Hematopoietic multipotent progenitor cell treated with erythropoietin and hydrocortisone succinate and interleukin-3 and kit ligand, for 17 days (in vitro differentiated cells): ENCODE measurements around the gene ZFR2.

Experiments
- DNase-seq: peaks from one replicate; pipeline ENCODE4 v3.0.0-alpha.2; 2015; ENCODE audit warnings: low spot score

Gene ZFR2

DNA sequence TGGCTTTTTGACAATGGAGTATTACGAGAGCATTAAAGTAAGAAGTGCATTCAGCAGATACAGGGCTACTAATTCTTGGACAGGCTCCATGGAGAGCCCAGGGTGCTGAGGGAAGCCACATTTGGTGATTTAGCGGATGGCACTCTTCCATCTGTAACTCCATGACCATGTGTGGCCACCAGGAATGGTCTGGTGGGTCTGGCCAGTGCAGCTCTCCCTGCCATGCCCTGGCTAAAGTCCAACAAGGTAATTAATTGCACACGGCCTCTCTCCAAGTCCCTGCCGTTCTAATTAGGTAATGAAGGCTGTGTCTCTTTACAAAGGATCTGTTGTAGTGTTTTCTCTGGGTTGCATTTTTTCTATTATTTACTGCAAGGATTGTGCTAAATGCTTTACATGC, 4.3 kb upstream of the ZFR2 start:
- DNase-seq: no peak

DNA sequence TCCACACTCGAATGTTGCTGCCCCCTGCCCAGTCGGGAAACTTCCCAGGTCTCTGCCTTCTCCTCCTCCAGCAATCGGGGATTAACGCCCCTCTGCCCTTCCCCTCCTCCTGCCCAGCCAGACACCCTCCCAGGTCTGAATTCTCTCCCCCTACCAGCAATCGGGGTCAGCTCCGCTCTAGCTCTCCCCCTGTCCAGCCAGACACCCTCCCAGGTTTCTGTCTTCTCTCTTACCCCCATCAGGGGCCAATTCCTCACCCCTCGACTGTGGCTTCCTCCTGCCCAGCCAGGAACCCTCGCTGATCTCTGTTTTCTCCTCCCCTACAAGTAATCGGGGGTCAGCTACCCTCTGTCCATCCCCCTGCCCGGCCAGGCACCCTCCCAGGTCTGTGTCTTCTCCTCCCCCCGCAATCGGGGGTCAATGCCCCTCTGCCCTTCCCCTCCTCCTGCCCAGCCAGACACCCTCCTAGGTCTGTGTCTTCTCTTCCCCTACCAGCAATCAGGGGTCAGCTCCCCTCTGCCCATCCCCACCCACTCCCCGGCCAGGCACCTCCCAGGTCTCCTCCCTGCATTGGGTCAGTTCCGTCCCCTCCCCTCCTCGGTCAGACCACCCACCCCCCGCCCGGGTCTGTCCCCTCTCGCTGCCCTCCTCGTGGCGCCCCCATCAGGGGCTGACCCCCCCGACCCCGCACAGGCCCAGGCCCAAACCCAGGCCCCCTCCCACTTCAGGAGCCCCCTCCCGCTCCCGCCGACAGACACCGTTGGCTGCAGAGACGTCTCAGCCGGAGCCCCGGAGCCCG, 668 bp downstream of the ZFR2 start:
- DNase-seq: no peak

DNA sequence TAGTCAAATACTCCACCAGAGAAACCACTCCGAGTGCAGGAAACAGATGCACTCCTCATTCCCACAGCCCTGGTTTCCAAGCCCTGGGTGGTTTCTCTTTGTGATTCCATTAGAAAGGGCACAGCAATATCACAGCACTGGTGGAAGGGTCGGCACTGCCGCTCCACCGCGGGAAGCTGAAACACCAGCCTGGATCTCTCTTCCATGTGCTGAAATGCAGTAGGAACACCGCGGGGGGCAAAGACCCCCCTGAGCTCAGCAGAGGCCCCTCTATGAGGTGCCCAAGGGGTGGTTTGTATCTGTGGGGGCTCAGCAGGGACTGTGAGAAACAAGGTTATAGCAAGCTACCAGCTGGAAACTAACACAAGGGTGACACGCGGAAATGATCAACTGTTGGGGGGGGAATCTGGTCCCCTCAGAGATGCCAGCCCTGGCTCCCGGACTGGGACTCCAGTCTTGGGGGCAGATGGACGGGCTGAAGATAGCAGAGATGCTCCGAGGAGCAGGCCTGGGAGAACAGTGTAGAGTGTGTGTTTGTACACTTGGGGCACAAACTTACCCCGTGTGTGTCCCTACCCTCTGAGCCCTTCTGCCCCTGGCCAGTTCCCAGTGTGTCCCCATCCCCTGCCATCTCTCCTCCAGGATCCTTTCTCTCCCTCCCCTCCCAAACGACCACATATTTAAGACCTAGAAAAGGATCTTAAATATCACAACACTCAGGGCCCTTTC, 1.8 kb downstream of the ZFR2 start:
- no peak for DNase-seq

DNA sequence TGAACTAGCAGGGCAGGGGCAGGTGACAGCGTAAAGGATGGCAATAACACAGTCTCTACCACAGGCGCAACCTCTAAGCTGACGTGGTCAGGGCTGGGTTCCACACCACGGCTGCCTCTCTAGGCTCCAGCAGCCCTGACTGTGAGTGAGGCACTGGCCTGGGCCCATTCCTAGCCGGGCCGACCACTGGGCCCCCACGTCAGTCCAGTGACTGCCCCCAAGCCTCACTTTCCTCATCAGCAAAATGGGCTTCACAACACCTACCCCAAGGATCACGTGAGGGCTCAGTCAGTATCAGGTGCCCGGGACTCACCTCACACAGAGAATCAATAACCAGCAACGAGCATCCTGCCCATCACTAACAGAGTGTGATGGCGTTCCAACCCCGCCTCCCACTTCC, 5.2 kb downstream of the ZFR2 start:
- no peak for DNase-seq

DNA sequence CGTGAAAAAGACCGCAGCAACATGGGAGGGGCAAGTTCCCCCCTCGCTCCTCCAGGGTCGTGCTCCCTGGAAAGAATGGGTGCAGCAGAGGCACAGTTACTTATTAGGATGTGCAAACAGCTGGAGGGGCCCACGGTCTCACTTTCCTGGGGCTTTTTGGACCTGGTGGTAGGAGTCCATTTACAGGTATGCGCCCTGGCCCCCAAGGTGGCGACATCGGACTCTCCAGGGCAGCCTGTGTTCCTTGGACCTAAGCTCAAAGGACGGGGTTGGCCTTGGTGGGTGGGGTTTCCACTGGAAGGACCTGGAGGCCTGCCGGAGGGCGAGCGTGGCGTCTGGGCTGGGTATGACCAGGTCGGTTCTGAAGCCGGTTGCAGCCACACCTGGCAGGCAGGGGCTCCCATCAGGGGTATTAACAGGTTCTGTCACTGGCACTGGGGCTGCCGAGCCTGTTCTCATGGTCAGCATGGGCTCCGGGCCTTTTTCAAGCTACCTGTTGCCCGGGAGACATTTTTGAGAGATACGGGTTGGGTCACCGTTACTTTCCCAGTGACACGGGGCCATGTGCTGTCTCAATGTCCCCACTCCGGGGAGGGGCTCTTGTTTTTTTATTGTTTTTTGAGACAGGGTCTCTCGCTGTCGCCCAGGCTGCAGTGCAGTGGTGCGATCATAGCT, 5.9 kb downstream of the ZFR2 start:
- no peak for DNase-seq

DNA sequence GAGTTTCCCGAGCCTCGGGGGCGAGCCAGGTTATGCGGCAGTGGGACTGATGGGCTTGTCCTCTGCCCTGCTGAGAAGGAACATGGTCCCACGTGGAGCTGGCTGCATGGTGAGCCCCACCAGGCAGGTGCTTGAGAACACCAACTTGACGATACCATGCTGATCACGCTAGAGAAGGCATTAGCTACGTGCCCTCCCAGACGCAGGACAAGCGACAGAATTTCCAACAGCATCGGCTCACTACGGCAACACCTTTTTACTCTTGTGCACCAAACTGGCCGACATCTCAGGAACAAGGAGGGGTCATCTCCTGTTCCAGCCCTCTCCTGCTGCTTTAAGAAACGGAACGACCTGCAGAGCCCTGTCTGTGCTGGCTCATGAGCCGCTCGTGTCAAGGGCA, 8.3 kb downstream of the ZFR2 start:
- no peak for DNase-seq

DNA sequence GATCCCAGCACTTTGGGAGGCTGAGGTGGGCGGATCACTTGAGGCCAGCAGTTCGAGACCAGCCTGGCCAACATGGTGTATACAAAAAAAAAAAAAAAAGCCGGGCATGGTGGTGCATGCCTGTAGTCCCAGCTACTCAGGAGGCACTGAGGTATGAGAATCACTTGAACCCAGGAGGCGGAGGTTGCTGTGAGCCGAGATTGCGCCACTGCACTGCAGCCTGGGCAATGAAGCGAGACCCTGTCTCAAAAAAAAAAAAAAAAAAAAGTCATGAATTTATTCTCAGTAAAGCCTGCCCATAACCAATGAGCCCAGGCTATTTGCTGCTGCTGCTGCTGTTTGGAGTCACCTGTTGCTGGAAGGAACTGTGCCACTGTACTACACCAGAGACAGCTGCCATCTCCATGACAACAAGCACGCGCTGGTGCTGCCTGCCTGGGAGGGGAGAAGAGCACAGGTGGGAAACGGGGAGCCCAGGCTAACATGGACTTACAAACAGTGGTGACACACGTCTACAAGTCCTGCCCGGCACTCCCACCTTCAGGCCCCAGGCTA, 11.3 kb downstream of the ZFR2 start:
- DNase-seq: no peak

DNA sequence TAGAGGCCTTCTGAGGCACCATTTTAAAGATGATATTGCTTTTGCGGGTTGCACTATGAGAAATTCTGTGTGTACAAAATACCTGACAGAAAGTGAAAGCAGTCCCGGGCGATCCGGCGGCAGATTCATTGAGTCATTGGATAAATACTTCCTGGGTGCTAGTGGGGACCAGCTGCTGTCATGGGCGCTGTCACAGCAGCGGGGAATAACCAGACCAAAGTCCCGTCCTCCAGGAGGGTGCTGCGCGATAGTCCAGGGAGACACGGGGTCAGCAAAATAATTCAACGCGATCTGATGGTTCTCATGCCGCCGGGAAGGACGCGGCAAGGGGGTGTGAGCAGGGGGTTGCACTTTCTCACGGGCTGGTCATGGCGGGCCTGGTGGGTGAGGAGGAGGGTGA, 13.5 kb downstream of the ZFR2 start:
- no peak for DNase-seq

DNA sequence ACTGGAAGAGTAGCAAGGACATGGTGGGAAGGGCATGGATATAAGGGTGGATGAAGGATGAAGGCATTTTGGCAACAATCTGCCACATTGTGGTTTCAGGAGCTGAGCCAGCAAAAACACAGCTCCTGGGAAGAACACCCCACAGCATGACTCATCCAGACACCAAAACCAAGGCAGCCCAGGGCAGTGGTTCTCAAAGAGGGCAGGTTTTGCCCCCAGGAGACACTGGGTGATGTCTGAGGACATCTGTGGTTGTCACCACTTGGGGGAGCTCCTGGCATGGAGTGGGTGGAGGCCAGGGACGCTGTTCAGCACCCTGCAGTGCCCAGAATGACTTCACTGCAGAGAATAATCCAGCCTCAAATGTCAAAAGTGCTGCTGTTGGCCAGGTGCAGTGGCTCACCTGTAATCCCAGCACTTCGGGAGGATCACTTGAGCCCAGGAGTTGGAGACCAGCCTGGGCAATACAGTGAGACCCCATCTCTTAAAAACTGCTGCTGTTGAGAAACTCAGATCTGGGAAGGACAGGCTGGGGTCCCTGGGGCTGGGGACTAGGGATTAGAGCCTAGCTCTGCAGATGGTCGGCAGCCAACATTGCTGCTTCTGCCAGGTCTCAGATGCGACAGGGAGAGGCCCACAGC, 16.1 kb downstream of the ZFR2 start:
- DNase-seq: peak; percentile 8

DNA sequence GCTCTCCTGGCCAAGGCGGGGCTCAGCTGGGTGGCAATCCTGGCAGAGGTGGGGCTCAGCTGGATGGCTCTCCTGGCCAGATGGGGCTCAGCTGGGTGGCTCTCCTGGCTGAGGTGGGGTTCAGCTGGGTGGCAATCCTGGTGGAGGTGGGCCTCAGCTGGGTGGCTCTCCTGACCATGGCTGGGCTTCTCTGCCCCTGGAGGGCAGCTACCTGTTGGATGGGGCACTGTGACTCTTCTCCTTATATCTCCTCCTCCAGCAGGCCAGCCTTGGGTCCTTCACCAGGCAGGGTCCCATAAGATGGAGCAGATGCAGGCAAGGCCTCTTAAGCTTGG, 16.7 kb downstream of the ZFR2 start:
- DNase-seq: no peak

DNA sequence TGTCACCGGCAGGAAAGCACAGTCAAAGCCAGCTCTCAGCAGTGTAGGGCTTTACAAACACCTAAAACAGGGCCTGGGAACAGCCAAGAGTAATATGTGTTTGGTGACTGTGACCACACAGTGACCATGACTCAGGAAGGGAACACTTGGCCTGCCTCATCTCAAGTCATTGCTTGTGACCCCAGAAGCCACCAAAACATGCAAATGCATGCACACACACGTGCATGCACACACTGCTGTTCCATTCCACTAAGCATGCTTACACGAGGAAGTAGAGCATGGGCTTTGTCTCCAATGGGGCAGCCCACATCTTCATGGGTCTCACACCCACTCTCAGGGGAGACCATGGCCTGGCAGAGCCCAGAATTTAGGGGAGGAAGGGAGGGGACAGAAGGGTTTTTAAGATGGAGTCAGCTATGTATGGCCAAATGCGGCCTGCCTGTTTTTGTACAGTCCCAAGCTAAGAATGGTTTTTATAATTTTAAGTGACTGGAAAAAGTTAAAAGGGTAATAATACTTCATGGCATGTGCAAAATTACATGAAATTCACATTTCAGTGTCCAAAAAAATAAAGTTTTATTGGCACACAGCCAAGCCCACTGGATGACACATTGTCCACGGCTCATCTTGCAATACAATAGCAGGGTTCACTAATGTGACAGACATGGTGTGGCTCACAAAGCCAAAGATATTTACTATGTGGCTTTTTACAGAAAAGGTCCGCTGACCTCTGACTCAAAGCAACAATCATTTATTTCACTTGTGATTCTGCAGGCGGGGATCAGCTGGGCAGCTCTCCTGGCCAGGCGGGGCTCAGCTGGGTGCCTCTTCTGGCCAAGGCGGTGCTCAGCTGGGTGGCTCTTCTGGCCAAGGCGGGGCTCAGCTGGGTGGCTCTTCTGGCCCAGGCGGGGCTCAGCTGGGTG, 17.3 kb downstream of the ZFR2 start:
- no peak for DNase-seq

DNA sequence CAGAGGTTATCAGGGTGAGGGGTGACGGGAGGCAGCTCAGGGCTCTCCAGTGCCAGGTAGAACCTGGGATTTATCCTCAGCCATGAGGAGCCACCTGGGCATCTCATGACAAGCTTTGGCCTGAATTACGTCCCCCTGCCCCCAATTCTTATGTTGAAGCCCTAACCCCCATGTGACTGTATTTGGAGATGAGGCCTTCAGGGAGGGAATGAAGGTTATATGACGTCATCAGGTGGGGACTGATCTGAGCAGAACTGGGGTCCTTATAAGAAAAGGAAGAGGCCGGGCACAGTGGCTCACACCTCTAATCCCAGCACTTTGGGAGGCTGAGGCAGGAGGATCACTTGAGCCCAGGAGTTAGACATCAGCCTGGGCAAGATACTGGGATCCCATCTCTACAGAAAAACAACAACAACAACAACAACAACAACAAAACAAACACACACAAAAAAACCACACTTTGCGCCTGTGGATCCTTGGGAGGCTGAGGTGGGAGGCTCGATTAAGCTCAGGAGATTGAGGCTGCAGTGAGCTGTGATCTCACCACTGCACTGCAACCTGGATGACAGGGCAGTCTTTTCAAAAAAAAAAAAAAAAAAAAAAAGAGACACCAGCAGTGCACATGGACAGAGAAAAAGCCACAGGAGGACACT, 18.4 kb downstream of the ZFR2 start:
- DNase-seq: no peak

DNA sequence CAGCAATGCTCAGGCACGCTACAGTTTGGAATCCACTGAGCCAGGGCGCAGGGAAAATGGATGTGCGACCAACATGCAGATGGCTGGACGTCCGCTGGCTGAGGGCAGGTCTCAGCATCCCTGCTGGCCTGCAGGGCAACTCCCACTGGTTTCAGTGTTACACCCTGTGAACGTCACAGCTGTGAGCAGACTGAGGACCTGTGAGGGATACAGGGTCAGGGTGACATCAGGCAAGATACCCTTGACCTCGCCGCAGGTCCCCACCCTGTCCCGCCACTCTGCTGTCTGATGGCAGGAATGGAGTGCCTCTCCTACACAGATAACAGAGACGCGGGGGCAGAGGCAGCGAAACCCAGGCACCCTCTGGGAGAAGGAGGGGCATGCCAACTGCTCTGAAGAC, 19.1 kb downstream of the ZFR2 start:
- no peak for DNase-seq

DNA sequence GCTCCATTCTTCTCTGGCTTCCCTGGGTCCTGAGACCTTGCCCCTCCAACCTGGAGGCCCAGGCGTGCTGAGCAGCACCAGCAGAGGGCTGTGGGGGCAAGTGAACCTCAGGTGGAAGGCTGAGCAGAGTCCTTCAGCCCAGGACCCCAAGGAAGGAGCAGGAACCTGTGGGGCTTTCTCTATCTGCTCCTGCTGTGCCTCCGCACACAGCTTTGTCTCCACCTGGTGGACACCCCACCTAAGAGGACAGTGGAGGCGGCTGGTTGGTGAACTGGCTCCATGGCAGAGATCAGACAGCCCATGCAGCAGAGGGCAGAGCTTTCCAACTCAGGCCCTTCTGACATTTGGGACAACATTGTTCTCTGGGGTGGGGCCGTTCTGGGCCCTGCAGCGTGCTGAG, 19.7 kb downstream of the ZFR2 start:
- no peak for DNase-seq

DNA sequence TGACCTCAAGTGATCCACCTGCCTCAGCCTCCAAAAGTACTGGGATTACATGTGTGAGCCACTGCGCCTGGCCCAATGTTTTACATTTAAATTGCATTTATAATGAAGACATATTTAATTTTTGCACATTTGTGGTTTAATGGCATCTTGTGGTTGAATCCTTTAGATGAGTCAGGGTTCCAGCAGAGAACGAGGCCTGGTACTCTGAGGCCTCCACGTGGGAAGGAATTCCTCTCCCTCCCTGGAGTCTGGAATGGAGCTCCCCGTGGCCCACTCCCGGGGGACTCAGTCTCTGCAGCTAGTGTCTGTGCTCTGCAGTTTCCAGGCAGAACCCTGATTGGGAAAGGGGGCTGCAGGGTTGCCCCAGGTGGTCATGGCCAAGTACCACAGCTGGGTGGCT, 24.2 kb downstream of the ZFR2 start:
- no peak for DNase-seq

DNA sequence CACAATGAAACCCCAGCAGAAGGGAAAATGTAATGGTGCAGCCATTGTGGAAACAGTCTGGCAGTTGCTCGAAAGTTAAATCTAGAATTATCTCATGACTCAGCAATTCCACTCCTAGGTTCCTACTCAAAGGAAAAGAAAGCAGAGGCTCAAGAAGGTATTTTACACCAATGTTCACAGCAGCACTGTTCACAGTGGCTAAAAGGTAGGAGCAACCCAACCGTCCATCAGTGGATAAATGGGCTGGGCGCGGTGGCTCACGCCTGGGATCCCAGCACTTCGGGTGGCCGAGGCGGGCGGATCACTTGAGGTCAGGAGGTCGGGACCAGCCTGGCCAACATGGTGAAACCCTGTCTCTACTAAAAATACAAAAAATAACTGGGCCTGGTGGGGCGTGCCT, 25.9 kb downstream of the ZFR2 start:
- no peak for DNase-seq

DNA sequence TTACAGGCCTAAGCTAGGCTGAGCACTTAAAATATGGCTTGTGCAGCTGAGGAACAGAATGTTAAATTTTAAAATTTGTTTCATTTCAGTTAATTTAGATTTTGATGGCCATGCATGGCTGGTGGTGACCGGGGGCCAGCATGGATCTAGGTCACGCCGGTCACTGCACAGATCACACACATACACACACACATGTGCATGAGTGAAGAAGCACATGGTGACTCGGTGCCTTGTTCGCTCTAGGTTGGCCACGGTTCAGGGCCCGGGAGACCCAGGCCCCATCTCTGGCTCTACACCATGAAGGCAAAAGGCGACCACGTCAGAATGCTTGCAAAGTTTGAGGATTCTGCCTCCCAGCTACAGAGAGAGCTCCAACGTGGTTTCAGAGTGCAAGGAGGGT, 28.0 kb downstream of the ZFR2 start:
- DNase-seq: no peak

DNA sequence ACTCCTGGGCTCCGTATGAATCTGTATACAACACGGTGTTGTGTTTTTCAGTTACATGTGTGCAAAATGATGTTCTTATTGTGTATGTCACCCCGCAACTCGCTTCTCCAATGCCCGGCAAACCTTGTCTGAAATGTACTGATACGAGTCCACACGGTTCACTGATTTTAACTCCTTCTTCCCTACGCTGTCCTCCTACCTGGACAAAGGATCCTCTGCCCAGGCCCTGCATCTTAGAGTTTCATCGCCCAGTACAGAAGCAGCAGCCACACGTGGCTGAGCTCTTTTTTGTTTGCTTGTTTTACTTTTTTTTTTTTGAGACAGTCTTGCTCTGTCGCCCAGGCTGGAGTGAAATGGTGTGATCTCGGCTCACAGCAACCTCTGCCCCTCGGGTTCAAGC, 28.9 kb downstream of the ZFR2 start:
- no peak for DNase-seq

DNA sequence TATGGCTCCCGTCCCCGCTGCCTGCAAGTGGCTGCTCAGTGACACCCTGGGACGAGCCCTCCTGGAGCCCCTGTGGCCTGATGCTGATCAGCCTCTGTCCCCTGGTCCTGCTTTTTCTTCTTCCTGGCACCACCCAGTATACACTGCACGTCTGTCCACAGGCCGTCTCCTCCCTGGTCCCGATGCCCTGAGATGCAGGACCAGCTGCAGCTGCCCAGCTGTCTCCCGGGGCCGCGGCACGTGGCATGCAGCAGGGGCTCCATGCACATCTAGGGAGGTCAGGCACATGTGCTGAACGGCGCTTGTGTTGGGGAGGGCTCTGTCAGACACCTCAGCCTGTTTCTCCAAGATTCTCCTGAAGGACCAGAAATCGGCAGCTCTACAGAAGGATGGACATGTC, 30.2 kb downstream of the ZFR2 start:
- DNase-seq: no peak

DNA sequence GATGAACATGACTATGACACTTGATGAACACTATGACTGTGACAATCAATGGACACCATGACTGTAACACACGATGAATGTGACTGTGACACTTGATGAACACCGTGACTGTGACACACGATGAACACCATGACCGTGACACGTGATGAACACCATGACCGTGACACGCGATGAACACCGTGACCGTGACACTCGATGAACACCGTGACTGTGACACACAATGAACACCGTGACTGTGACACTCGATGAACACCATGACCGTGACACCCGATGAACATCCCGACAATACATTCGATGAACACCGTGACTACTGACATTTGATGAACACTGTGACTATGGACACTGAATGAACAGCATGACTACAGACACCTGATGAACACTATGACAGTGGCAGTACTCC, 30.9 kb downstream of the ZFR2 start:
- no peak for DNase-seq

DNA sequence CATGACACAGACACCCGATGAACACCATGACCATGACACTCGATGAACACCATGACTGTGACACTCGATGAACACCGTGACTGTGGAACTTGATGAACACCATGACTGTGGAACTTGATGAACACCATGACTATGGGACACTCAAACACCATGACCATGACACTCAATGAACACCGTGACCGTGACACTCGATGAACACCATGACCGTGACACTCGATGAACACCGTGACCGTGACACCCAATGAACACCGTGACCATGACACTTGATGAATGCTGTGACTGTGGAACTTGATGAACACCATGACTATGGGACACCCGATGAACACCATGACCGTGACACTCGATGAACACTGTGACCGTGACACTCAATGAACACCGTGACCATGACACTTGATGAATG, 31.5 kb downstream of the ZFR2 start:
- DNase-seq: no peak
